ENCODE measurements around the gene PLGLB2. TPM values are rescaled to one million over a fixed set of nuclear protein-coding genes. Genes with fewer than 3 reads are reported as not detected.

Gene PLGLB2
- 2.0 TPM in 1 of 2 replicates, not detected in the other for total RNA-seq

DNA sequence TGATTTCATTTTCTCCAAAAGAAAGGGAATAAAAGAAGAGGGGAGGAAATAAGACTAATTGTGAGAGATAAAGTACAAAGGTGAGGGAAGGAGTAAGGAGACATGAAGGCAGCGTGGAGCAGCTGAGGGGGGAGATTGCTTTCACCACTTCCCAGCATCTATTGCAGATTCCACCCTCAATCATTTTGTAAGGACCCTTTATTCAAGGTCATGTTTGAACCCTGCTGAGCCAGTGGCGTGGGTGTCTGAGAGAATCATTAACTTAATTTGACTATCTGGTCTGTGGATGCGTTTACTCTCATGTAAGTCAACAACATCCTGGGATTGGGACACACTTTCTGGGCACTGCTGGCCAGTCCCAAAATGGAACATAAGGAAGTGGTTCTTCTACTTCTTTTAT, at the start of gene PLGLB2:
Gene PLGLB2, plus strand, starts transcription at position 297 of the 400 bp plus-strand sequence. Its CDS starts 67 bp downstream, at position 364.

Other genes with a start within 250 kb of the PLGLB2 start
- gene RGPD2, start 77.7 kb downstream of the PLGLB2 start, total RNA-seq: 2.3 and 5.2 TPM in 2 replicates

All from smooth muscle cell of trachea (primary cell).